HG02884 (cell line): ENCODE data around the gene DUS1L.

Experiments
- ATAC-seq: cut with Tn5 transposase; IDR thresholded peaks from one replicate; pipeline ENCODE4 v1.9.1; 2021; ENCODE audit warnings: mild to moderate bottlenecking, moderate library complexity; ENCODE audit not compliant: unreplicated experiment

DUS1L gene

GRCh38 chr17:82029391-82029790, 36.2 kb downstream of the DUS1L start:
- no peak for ATAC-seq

GRCh38 chr17:82028966-82029365, 36.6 kb downstream of the DUS1L start:
- no peak for ATAC-seq

GRCh38 chr17:82028246-82028645, 37.4 kb downstream of the DUS1L start:
- ATAC-seq = no peak

- ATAC-seq = no peak
Observed at GRCh38 chr17:82025401-82026107, 40.0 kb downstream of the DUS1L start.

- no peak for ATAC-seq
Observed at GRCh38 chr17:82024859-82025258, 40.7 kb downstream of the DUS1L start.

GRCh38 chr17:82023447-82024241, 42.0 kb downstream of the DUS1L start:
- ATAC-seq = no peak

GRCh38 chr17:82022981-82023446, 42.6 kb downstream of the DUS1L start, which contains the start of gene LRRC45:
TSS of gene LRRC45 (plus strand) at chr17:82023305. CDS start at chr17:82023644, 339 bp downstream.
- ATAC-seq = peak; percentile 75

GRCh38 chr17:82022310-82022980, 43.2 kb downstream of the DUS1L start, which contains the start of gene CENPX:
TSS of gene CENPX (minus strand) at chr17:82022878. CDS start at chr17:82022861, 17 bp downstream.
- no peak for ATAC-seq

- ATAC-seq = no peak
Observed at GRCh38 chr17:82021900-82022309, 43.7 kb downstream of the DUS1L start.

- no peak for ATAC-seq
Observed at GRCh38 chr17:82021107-82021899, 44.3 kb downstream of the DUS1L start.

- ATAC-seq = no peak
Observed at GRCh38 chr17:82020572-82021106, 45.0 kb downstream of the DUS1L start.

GRCh38 chr17:82019690-82020571, 45.7 kb downstream of the DUS1L start:
- no peak for ATAC-seq

- no peak for ATAC-seq
Observed at GRCh38 chr17:82018989-82019689, 46.5 kb downstream of the DUS1L start.

- no peak for ATAC-seq
Observed at GRCh38 chr17:82018152-82018988, 47.2 kb downstream of the DUS1L start.

GRCh38 chr17:82017612-82018151, 47.9 kb downstream of the DUS1L start:
- ATAC-seq = no peak

- no peak for ATAC-seq
Observed at GRCh38 chr17:82016875-82017459, 48.6 kb downstream of the DUS1L start.
